ENCODE results near the gene SDHAF1.
A peak's percentile ranks its signal among the peaks of the same experiment; 100 is the strongest.
"Not testable (repeated sequence)": the region's sequence is repeated elsewhere in the genome, so short reads cannot be mapped to it uniquely, and the experiment has no call there.

SDHAF1 gene, protein sequence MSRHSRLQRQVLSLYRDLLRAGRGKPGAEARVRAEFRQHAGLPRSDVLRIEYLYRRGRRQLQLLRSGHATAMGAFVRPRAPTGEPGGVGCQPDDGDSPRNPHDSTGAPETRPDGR

DNA sequence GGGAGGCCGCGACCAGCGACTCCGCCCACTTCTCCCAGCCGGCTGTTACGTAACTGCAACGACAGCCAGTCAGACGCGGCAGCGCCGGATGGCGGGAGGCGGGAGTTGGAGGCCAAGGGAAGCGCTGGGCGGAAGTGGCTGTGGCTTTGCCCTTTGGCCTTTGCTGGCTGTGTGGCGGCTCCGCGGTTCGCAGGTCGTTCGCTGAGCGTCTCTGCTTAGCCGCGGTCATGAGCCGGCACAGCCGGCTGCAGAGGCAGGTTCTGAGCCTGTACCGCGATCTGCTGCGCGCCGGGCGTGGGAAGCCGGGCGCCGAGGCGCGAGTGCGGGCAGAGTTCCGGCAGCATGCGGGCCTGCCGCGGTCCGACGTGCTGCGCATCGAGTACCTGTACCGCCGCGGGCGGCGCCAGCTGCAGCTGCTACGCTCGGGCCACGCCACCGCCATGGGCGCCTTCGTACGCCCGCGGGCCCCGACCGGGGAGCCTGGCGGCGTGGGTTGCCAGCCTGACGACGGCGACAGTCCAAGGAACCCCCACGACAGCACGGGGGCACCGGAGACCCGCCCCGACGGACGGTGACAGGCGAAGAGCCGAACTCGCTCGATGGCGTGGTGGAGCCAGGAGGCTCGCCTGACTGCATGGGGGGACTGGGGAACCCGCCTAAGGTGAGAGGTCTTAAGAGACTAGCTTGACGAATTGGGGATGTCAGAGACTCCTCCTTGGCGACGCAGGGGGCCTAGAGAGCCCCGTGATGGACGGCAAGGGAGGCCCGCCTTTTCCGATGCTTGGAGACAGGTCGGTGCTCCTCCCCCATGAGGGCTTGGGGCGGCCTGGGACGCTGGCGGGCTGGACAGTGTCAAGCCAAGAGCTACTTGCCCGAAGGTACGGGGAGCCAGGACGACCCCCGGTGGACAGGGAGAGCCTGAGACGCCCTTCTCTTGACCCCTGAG lies at the start of gene SDHAF1:
Gene SDHAF1, plus strand, starts transcription at position 141 of the 946 bp plus-strand sequence. Its CDS starts 87 bp downstream, at position 228.
- DNase-seq (ENCODE audit: low spot score), result peak; percentile 91

- DNase-seq (ENCODE audit: low spot score), result no peak
Measured at GRCh38 chr19:35946203-35946602, 48.8 kb upstream of the SDHAF1 start.

- DNase-seq (ENCODE audit: low spot score), result no peak
Measured at GRCh38 chr19:35949131-35949530, 45.9 kb upstream of the SDHAF1 start.

- DNase-seq (ENCODE audit: low spot score), result no peak
Measured at GRCh38 chr19:35955881-35956634, 38.9 kb upstream of the SDHAF1 start.

DNA sequence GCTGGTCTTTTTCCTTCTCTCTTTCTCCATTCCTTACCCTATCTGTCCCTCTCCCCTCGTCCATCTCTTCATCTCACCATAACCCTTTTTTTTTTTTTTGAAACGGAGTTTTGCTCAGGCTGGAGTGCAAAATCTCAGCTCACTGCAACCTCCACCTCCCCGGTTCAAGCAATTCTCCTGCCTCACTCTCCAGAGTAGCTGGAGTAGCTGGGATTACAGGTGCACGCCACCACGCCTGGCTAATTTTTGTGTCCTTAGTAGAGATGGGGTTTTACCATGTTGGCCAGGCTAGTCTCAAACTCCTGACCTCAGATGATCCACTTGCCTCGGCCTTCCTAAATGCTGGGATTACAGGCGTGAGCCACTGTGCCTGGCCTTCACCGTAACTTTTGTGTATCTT lies 37.6 kb upstream of the SDHAF1 start:
- DNase-seq (ENCODE audit: low spot score), result not testable (repeated sequence)

- no peak for DNase-seq (ENCODE audit: low spot score)
Measured at GRCh38 chr19:35958660-35959039, 36.3 kb upstream of the SDHAF1 start.

DNA sequence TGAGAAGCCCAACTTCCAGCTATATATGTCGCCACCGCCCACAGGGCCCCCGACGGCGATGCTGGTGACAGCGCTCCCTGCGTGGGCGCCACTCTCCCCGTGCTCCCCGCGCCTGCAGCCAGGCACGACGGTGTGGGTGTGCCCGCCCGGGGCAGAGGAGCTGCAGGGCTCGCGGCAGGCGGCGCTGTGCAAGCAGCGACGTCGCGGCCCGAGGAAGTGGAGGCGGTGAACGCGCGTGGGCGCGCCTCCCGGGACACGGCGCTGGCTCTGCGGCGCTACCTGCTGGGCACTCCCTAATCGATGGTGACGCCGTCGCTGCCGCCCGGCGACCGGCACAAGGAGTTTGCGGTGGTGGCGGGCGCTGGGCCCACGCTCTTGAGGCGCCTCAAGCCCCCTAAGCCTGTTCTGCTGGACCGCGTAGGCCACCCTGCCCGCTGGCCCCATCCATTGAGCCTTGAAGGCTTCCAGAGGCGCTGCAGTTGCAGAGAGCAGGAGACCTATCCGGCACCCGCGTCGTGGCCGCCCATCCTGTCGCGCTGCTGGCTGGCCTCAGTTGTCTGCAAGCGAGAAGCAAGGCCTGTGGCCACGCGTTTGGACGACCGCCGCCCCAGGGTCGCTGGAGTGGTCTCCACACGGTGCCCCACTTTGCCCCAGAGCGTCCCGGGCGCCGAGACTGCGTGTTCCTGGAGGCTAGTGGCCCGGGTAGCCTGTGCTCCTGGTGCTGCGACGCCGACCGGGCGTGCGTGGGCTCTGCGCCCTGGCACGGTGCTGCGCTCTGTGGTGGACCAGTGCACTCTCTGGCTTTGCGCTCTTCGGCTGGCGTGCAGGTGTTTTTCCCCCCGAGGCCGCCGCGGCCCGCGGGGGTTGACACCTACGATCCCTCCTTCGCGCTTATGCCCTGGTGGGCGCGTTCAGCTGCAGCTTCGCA lies 35.7 kb upstream of the SDHAF1 start:
- peak; percentile 82 for DNase-seq (ENCODE audit: low spot score)

DNA sequence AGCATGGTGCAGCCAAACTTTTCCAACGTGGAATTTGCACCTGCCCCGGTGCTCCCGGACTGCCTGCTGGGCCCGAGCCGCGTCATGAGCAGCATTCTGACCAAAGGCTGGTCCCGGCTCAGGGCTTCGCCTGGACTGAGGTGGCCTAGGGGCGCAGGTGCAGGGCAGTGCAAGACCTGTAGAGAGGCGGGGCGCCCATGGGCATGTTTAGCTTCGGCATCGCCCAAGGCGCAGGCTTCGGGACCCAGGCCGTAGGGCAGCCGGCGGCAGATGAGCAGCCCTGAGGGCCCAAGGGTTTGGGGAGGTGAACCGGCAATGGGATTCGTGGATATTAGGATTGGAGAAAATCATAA lies 35.0 kb upstream of the SDHAF1 start:
- DNase-seq (ENCODE audit: low spot score), result no peak

GRCh38 chr19:35960432-35960972 lies 34.5 kb upstream of the SDHAF1 start:
- no peak for DNase-seq (ENCODE audit: low spot score)

DNA sequence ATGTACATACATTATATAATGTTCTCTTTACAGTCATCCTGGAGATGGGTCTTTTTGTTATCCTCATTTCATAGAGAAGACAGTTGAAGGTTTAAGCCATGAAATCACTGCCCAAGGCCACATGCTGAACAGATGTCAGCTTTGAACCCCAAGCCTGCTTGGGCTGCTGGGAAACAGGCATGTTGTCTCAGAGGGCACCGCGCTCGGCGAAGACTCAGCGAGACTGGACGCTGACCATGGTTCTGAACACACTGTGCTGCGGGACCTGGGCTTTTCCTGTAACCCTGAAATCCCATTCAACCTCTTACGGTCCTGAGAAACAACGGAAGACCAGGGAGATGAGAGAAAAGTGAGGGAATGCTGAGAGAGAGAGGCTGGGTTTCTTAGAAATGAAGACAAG lies 31.5 kb upstream of the SDHAF1 start:
- no peak for DNase-seq (ENCODE audit: low spot score)

DNA sequence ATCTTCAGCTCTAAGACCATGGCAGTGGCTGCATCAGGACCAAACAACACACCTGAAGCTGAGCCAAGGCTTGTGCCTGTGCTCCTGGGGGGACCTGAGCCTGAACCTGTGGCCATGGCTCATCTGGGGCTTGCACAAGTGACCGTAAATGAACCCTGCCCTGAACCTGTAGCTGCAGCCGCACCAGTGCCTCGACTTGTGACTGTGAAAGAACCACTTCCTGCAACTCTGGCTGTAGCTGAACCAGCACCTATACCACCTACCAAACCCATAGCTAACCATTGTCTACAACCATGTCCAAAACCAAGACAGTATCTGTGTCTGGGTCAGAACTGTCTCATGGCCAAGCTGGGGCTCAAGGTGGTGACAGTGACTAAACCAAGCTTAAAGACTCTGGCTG lies 28.2 kb upstream of the SDHAF1 start:
- no peak for DNase-seq (ENCODE audit: low spot score)

DNA sequence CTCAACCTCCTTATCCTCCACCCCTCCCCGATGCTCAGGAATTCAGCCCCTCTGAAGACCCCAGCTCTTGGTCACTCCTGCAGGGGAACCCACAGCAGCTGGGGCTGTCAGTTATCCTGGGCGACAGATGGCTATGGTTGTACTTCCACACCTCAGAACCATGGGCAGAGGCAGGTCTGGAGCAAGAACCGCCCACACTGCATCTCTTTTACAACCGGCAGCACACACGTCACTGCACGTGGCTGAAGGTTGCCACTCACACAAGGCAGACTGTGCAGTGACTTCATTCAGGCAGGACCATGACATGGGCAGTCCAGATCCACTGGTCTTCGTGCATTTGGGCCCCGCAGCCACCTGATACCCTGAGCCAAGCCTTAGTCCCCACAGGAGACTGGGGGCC lies 21.5 kb upstream of the SDHAF1 start:
- no peak for DNase-seq (ENCODE audit: low spot score)

GRCh38 chr19:35975608-35976214 lies 19.3 kb upstream of the SDHAF1 start:
- no peak for DNase-seq (ENCODE audit: low spot score)

- no peak for DNase-seq (ENCODE audit: low spot score)
Measured at GRCh38 chr19:35977446-35978222, 17.4 kb upstream of the SDHAF1 start.

- no peak for DNase-seq (ENCODE audit: low spot score)
Measured at GRCh38 chr19:35978271-35978670, 16.7 kb upstream of the SDHAF1 start.

- no peak for DNase-seq (ENCODE audit: low spot score)
Measured at GRCh38 chr19:35978832-35979365, 16.1 kb upstream of the SDHAF1 start.

DNA sequence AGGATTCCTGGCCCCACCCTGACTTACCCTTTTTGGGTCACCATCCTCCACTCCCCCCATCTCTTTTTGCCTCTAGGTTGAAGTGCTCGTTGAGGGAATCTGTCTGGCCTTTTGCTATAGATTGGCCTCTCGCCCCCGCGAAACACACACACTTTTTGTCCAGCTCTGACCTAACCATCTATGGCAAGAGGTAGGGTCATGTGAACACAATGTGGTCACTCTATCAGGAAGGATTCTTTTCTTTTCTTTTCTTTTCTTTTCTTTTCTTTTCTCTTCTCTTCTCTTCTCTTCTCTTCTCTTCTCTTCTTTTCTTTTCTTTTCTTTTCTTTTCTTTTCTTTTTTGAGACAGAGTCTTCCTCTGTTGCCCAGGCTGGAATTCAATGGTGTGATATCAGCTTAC lies 14.0 kb upstream of the SDHAF1 start:
- not testable (repeated sequence) for DNase-seq (ENCODE audit: low spot score)

GRCh38 chr19:35983177-35983576 lies 11.8 kb upstream of the SDHAF1 start:
- no peak for DNase-seq (ENCODE audit: low spot score)

DNA sequence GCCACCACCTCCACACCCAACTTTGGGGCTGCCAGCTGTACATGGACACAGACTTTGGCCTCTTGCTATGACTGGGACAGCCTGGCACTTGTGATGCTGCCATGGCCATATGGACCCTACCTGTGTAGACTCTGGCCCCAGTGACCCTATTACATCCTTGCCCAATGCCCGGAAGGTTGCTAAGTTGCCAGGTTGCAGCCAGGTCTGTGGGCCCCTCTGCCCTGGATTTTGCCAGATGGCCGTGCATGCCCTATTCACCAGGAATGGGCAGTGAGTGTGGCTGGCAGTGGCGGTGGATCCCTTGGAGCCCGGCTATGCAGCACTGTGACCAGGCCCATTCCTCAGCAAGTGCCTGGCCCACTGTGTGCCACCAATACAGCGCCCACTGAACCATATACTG lies 8.9 kb upstream of the SDHAF1 start:
- no peak for DNase-seq (ENCODE audit: low spot score)

Data from CD4-positive, alpha-beta T cell treated with Interleukin-15 for 4 hours (primary cell).